Stomach smooth muscle (tissue), 2 donors: ENCODE measurements around the gene FSTL3.

Experiments used
- H3K27ac ChIP-seq: one replicate; pipeline ENCODE4 v1.7.0; 2013; ENCODE audit warnings: mild to moderate bottlenecking, low read length, inconsistent platforms
- H3K27me3 ChIP-seq, 2 donors: one replicate each; pipeline ENCODE4 v1.7.0; 2013; ENCODE audit warnings: low read length in 2 of 2; ENCODE audit not compliant: insufficient read depth in 2 of 2, control insufficient read depth in 1 of 2
- H3K36me3 ChIP-seq, 2 donors: one replicate each; pipeline ENCODE4 v1.7.0; 2013; ENCODE audit warnings: low read length in 2 of 2; ENCODE audit not compliant: control insufficient read depth in 2 of 2, insufficient read depth in 2 of 2
- H3K4me1 ChIP-seq: one replicate; pipeline ENCODE4 v1.7.0; 2013; ENCODE audit warnings: low read length; ENCODE audit not compliant: control insufficient read depth, insufficient read depth
- H3K4me3 ChIP-seq, 2 donors: one replicate each; pipeline ENCODE4 v1.7.0; 2013; ENCODE audit warnings: low read length in 2 of 2
- H3K9ac ChIP-seq, 2 donors: one replicate each; pipeline ENCODE4 v1.7.0; 2013; ENCODE audit warnings: low read length in 2 of 2, mild to moderate bottlenecking in 1 of 2
- H3K9me3 ChIP-seq, 2 donors: one replicate each; pipeline ENCODE4 v1.7.0; 2013; ENCODE audit warnings: low read length in 2 of 2; ENCODE audit not compliant: control insufficient read depth in 2 of 2
- donor health status: healthy.
- donor health status: Pancreatic carcinoma.

The FSTL3 gene

DNA sequence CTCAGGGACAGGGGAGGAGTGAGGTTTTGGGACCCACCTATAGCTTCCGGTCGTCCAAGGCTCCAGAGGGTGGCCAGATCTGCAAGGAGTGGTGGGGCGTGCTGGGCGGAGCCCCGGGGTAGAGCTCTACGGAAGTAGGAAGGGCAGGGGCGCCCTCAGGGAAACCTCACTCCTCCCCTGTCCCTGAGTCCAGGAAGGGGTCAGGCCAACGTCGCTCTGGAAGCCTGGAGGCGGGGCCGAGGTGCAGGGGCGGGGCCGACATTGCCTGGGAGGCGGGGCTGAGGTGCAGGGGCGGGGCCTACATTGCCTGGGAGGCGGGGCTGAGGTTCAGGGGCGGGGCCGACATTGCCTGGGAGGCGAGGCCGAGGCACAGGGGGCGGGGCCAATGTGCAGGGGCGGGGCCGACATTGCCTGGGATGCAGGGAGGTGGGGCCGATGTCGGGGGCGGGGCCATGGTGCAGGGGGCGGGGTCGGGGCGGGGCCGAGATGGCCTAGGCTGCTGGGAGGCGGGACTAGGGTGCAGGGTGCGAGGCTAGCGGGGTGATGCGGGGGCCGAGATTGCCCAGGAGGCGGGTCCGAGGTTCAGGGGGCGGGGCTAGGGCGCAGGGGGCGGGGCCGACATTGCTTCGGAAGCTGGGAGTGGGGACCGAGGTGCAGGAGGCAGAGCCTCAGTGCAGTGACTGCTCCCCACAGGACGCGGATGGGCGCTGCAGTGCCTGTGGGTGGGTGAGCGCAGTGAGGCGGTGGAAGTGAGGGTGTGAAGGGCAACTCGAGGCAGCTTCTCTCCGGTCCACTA, 27.7 kb downstream of the FSTL3 start:
- no peak overlapping the region for H3K27ac ChIP-seq
- H3K27me3 ChIP-seq = peaks cover 3 to 9% of the 10 kb centered on the region in 2 donors
- H3K4me3 ChIP-seq = peak overlapping the region in 1 of 2 donors; percentile 15
- peaks cover 5% of the 10 kb centered on the region for H3K4me1 ChIP-seq
- no peaks in the 10 kb centered on the region for H3K36me3 ChIP-seq
- no peaks in the 10 kb centered on the region for H3K9me3 ChIP-seq
- H3K9ac ChIP-seq = no peak overlapping the region

DNA sequence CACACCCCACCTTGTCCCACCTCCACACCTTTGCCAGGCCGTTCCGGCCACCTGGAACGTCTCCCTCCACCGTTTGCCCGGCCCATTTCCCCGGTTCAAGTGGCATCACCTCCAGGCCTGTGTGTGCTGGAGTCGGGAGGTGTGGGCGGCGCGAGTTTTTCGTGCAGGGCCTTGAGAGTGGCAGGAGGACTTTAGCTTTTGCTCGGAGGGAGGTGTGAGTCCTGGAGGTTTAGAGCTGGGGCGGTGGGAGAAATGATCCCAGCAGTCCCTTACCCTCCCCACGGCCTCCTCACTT, 28.2 kb downstream of the FSTL3 start:
- no peak overlapping the region for H3K27ac ChIP-seq
- peaks cover 6% of the 10 kb centered on the region for H3K4me1 ChIP-seq
- no peaks in the 10 kb centered on the region for H3K36me3 ChIP-seq
- H3K27me3 ChIP-seq = peaks cover 3 to 9% of the 10 kb centered on the region in 2 donors
- H3K9ac ChIP-seq = no peak overlapping the region
- H3K9me3 ChIP-seq = no peaks in the 10 kb centered on the region
- H3K4me3 ChIP-seq = no peak overlapping the region

DNA sequence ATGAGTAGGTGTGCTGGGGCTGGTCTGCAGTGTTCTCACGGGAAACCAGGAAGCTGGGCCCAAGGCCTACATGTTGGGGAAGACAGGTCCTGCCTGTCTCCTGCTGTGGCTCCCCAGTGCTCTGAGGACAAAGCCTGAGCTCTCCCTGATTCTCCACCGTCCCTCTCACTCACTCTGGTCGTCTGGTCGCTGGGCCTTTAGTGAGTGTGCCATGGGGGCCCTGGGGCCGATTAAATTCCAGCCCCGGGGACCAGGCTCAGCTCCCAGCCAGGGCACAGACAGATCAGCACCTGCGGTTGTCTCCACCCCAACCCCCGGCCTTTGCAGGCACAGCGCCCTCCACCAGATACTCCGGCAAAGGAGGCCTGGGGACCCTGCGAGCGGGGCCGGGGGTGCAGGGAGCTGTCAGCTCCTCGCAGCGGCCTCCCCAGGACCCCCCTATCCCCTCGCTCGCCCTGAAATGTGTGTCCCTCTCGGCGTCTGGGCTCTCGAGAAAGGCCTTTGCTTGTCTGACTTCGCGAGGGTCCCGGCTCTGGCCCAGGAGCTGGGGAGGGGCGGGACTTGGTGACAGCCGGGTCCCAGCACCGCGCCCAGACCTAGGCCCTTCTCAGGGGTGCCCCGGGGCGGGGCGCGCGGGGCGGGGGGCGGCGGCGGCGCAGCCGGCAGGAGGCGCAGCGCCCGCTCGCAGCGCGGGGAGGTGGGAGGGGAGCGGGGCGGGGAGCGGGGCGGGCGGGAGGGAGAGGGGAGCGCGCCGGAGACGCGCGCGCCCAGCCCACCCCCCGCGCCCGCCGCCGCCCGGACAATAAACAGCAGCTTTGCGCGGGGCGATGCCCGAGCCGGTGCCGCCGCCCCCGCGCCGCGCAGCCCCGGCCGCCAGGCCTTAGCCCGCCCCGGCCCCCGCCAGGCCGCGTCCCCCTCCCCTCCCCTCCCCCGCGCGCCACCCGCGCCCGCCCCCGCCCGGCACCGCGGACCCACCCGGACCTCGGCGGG, 32.3 kb downstream of the FSTL3 start, which contains the start of gene PALM:
Gene PALM (plus strand): TSS at position 782 of the 990 bp plus-strand sequence. CDS start 212 bp downstream, outside the sequence.
- H3K4me3 ChIP-seq = peak within 1 kb of the TSS; percentile 55 to 71
- no peaks in the 10 kb centered on the region for H3K9me3 ChIP-seq
- peaks cover 0 to 2% of the 10 kb centered on the region in 2 donors for H3K27me3 ChIP-seq
- peak within 1 kb of the TSS; percentile 31 for H3K27ac ChIP-seq
- H3K4me1 ChIP-seq = peaks cover 16% of the 10 kb centered on the region
- H3K9ac ChIP-seq = peak within 1 kb of the TSS; percentile 31 to 51
- no peaks in the 10 kb centered on the region for H3K36me3 ChIP-seq

DNA sequence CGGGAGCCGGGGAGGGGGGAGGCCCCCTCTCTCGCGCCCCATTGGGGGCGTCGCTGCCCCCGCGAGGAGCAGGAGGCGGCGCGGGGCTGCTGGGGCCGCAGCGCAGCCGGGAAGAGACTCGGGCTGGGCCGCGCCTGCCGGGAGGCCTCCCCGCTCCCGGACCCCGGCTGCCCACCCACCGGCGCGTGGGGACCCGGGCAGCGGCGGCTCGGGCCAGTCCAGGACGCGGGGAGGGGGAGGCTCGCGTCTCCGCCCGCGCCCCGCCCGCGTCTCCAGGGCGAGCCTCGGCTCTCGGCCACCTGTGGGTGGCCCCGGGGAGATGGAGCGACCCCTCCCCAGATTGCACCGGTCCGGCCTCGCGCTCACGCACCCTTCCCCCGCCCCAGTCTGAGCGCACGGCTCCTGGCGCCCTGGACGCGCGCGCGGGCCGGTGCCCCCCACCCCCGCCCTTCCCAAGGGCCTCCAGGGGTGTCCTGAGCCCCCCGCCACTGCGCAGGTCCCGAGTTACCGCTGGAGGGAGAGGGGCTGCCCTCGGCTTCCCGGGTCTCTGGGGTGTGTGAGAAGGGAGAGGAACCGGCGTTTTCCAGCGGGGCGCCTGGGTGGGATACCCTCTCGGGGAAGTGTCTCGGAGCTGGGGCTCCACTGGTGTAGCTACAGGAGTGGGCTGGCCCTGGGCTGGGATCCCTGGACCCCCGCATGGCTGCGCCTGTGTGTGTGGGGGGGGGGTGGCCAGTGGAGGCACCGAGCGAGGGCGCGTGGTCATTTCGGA, 33.2 kb downstream of the FSTL3 start:
- no peaks in the 10 kb centered on the region for H3K36me3 ChIP-seq
- H3K4me1 ChIP-seq = peaks cover 16% of the 10 kb centered on the region
- peak overlapping the region; percentile 55 to 71 for H3K4me3 ChIP-seq
- peak overlapping the region; percentile 31 for H3K27ac ChIP-seq
- peaks cover 0 to under 1% of the 10 kb centered on the region in 2 donors for H3K27me3 ChIP-seq
- H3K9ac ChIP-seq = peak overlapping the region in 1 of 2 donors; percentile 28
- H3K9me3 ChIP-seq = no peaks in the 10 kb centered on the region

DNA sequence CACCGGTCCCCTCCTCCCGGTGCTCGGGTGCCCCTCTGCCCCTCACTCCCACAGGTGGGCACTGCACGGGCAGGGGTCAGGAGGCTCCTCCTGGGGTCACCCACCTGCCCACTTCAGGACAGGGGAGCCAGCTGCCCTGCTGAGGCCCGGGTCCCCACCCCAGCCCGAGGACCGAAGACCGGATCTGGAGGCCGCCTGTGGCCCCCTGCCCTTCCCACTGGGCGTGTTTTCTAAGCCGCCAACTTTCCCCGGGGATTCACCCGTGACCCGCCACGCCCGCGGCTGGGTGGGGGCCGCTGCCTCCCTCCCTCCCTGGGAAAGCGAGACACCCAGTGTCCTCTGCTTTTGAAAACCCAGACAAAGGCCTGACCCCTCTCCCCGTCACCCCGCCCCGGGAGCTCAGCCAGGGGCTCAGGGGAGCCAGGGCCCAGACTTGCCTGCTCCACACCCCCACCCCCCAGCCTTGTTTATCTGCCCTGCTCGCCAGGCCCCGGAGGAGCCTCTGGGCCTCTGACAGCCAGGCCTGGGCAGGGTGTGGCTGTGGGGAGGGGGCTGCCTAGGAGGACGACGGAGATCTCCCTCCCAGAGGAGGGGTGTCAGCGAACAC, 33.9 kb downstream of the FSTL3 start:
- no peaks in the 10 kb centered on the region for H3K27me3 ChIP-seq
- no peaks in the 10 kb centered on the region for H3K9me3 ChIP-seq
- H3K27ac ChIP-seq = peak overlapping the region; percentile 31
- peaks cover 16% of the 10 kb centered on the region for H3K4me1 ChIP-seq
- H3K9ac ChIP-seq = no peak overlapping the region
- H3K36me3 ChIP-seq = no peaks in the 10 kb centered on the region
- H3K4me3 ChIP-seq = peak overlapping the region; percentile 55 to 71

DNA sequence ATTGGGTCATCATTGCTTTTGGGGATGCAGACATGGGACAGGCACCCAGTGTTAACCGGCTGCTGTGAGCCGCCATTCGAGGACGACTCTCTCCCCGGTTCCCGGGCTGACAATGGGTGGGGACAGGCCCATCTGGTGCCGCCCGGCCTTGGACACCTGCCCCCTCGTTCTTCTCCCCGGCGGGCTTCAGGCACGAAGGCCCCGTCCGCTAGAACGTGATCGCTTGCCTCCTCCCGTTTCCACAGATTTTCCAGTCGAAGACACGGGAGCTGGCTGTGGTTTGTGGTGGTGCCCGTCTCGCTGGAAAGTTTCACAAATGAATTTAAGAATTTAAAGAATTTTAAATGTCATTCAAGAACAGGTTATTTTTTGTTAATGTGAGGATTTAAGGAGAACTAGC, 34.6 kb downstream of the FSTL3 start:
- Histone ChIP-seq H3K27me3 (peaks cover 0 to 5% of the 10 kb centered on the region in 2 donors), H3K27ac (no peak overlapping the region), H3K9ac (no peak overlapping the region), H3K9me3 (peaks cover 2 to 3% of the 10 kb centered on the region in 2 donors), H3K4me3 (no peak overlapping the region), H3K4me1 (peaks cover 16% of the 10 kb centered on the region), H3K36me3 (peaks cover 0 to 2% of the 10 kb centered on the region in 2 donors)

DNA sequence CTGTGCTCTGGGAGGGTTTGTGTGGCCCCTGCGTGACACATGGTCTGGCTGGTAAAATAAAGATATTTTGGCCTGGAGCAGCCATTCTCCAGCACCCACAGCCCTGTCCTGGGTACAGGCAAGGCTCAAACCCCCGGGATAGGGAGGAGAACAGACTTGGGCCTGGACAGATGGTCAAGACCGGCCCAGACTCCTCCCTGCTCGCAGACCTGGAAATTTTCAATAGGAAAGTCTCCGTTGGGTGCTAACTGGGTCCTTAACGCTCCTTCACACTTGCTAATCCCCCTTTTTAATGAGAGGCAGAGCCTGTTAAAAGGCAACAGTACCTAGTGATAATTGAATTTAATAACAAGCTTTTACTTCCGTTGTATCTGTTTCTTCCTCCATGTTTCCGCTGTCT, 35.1 kb downstream of the FSTL3 start:
- Histone ChIP-seq H3K27me3 (peaks cover 0 to 5% of the 10 kb centered on the region in 2 donors), H3K9ac (no peak overlapping the region), H3K4me3 (no peak overlapping the region), H3K9me3 (peaks cover 2 to 3% of the 10 kb centered on the region in 2 donors), H3K4me1 (peaks cover 16% of the 10 kb centered on the region), H3K36me3 (peaks cover 0 to 2% of the 10 kb centered on the region in 2 donors), H3K27ac (no peak overlapping the region)

GRCh38 chr19:715347-715746, 39.2 kb downstream of the FSTL3 start:
- H3K4me3 ChIP-seq = no peak overlapping the region
- no peak overlapping the region for H3K9ac ChIP-seq
- peaks cover 4% of the 10 kb centered on the region for H3K4me1 ChIP-seq
- H3K36me3 ChIP-seq = peaks cover 0 to 2% of the 10 kb centered on the region in 2 donors
- peaks cover 2 to 3% of the 10 kb centered on the region in 2 donors for H3K9me3 ChIP-seq
- peaks cover 11 to 15% of the 10 kb centered on the region in 2 donors for H3K27me3 ChIP-seq
- H3K27ac ChIP-seq = no peak overlapping the region

DNA sequence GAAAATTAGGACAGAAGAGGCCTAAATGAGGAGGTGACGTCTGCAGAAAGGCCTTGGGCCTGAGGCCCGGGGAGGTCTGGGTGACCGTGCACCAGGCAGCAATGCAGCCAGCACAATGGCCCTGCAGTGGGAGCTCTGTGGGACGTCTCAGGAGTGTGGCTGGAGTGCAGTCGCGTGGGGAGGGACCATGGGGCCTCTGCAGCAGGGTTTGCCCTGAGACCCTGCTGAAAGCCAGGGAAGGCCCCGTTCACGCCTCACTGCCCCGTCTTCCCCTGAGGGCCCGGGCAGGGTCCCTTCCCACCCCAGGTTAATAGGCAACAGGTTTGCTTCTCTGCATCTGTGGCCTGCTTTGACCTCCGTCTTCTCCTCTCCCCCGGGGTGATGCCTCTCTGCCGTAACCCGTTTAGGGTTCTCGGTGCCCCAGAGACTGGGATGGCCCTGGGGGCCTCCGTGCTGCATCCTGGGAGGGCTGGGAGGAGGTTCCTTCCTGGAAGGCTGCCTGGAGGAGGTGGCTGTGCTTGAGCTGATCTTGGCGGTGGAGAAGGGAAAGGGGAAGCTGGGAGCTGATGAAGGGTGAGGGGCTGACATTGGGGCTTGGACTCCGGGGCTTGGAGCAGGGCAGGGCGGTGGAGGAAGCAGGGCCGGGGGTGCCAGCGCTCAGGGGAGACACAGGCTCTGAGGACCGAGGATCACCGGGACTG, 42.2 kb downstream of the FSTL3 start:
- no peak overlapping the region for H3K27ac ChIP-seq
- peaks cover 2 to 3% of the 10 kb centered on the region in 2 donors for H3K9me3 ChIP-seq
- no peak overlapping the region for H3K9ac ChIP-seq
- peaks cover 11 to 15% of the 10 kb centered on the region in 2 donors for H3K27me3 ChIP-seq
- peaks cover 3% of the 10 kb centered on the region for H3K4me1 ChIP-seq
- H3K4me3 ChIP-seq = no peak overlapping the region
- H3K36me3 ChIP-seq = peaks cover 0 to 2% of the 10 kb centered on the region in 2 donors
